RWPE2 (cell line): ENCODE measurements around the gene C11orf58.

Experiments
- ATAC-seq: fragments of 200-7000 bp; cut with Tn5 transposase; 3 replicates; pipeline ENCODE4 v1.9.1; 2021; ENCODE audit warnings: low read depth
- DNase-seq: peaks from one replicate; pipeline ENCODE4 v3.0.0-alpha.2; 2020; ENCODE audit warnings: low spot score
- H3K27ac ChIP-seq: fragments of 450-650 bp; 2 replicates; pipeline ENCODE4 v1.5.1; 2017; ENCODE audit warnings: mild to moderate bottlenecking; ENCODE audit not compliant: poor library complexity, severe bottlenecking
- H3K27me3 ChIP-seq: fragments of 250-450 bp; sonication (Bioruptor Pico); 2 replicates; pipeline ENCODE4 v1.5.1; 2021; ENCODE audit warnings: mild to moderate bottlenecking, moderate library complexity; ENCODE audit not compliant: insufficient read depth, poor library complexity, severe bottlenecking
- H3K36me3 ChIP-seq: fragments of 250-450 bp; sonication (Bioruptor Pico); 2 replicates; pipeline ENCODE4 v1.5.1; 2020; ENCODE audit warnings: low read depth, mild to moderate bottlenecking, moderate library complexity
- H3K4me1 ChIP-seq: fragments of 250-450 bp; sonication (Bioruptor Pico); 2 replicates; pipeline ENCODE4 v1.5.1; 2021; ENCODE audit warnings: mild to moderate bottlenecking, moderate library complexity; ENCODE audit not compliant: insufficient read depth, poor library complexity, severe bottlenecking
- H3K4me3 ChIP-seq: fragments of 250-450 bp; sonication (Bioruptor Pico); 2 replicates; pipeline ENCODE4 v1.5.1; 2021; ENCODE audit warnings: mild to moderate bottlenecking, moderate library complexity; ENCODE audit not compliant: severe bottlenecking
- H3K9me3 ChIP-seq: fragments of 250-450 bp; sonication (Bioruptor Pico); 2 replicates; pipeline ENCODE4 v1.5.1; 2021; ENCODE audit warnings: mild to moderate bottlenecking, moderate library complexity; ENCODE audit not compliant: severe bottlenecking
- TF ChIP-seq, protein P1 (sequence below): fragments of 450-650 bp; IDR thresholded peaks from one replicate; pipeline ENCODE4 v1.5.1; 2017; ENCODE audit warnings: mild to moderate bottlenecking, moderate library complexity; ENCODE audit not compliant: poor library complexity, severe bottlenecking

Gene C11orf58

DNA sequence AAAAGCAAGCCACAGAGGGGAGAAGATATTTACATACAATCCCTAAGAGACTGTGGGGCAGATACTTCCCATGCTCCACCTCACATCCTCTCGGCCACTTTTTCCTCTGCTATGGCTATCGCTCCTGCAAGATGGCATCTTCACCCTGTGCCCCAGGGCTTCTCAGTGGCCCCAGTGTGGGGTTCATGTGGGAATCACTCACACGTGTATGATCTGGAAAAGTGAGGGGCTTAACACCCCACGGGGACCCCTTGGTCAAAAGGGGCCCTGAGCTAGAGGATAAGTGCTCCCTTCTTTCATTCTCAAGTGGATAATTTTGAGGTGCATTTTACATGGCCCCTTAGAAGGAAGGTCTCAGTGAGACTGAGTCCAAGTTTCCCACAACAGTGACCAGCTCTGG is 28.7 kb downstream of the C11orf58 start:
- DNase-seq (no peak), ATAC-seq (no peak)
- Histone ChIP-seq H3K27ac (no peak overlapping the region), H3K27me3 (no peaks in the 10 kb centered on the region), H3K36me3 (no peaks in the 10 kb centered on the region), H3K9me3 (no peaks in the 10 kb centered on the region), H3K4me1 (no peaks in the 10 kb centered on the region), H3K4me3 (no peak overlapping the region)
- TF ChIP-seq, protein P1, sequence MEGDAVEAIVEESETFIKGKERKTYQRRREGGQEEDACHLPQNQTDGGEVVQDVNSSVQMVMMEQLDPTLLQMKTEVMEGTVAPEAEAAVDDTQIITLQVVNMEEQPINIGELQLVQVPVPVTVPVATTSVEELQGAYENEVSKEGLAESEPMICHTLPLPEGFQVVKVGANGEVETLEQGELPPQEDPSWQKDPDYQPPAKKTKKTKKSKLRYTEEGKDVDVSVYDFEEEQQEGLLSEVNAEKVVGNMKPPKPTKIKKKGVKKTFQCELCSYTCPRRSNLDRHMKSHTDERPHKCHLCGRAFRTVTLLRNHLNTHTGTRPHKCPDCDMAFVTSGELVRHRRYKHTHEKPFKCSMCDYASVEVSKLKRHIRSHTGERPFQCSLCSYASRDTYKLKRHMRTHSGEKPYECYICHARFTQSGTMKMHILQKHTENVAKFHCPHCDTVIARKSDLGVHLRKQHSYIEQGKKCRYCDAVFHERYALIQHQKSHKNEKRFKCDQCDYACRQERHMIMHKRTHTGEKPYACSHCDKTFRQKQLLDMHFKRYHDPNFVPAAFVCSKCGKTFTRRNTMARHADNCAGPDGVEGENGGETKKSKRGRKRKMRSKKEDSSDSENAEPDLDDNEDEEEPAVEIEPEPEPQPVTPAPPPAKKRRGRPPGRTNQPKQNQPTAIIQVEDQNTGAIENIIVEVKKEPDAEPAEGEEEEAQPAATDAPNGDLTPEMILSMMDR: no peak

DNA sequence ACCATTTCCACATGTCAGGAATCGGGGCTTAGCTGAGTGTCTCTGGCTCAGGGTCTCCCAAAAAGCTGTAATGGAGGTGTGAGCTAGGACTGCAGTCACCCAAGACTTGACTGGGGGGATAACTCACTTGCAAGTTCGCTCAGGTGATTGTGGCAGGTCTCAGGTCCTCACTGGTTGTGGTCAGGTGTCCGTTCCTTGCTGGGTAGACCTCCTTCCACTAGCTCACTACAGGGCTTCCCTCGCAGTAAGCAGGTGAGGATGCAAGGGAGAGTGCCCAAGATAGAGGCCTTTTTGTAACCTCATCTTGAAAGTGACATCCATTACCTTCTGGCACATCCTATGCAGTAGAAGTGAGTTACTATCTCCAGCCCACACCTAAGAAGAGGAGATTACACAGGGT is 29.5 kb downstream of the C11orf58 start:
- no peaks in the 10 kb centered on the region for H3K36me3 ChIP-seq
- H3K27ac ChIP-seq: no peak overlapping the region
- H3K4me1 ChIP-seq: no peaks in the 10 kb centered on the region
- H3K27me3 ChIP-seq: no peaks in the 10 kb centered on the region
- no peaks in the 10 kb centered on the region for H3K9me3 ChIP-seq
- ATAC-seq: no peak
- H3K4me3 ChIP-seq: no peak overlapping the region
- TF ChIP-seq, protein P1: no peak
- no peak for DNase-seq

DNA sequence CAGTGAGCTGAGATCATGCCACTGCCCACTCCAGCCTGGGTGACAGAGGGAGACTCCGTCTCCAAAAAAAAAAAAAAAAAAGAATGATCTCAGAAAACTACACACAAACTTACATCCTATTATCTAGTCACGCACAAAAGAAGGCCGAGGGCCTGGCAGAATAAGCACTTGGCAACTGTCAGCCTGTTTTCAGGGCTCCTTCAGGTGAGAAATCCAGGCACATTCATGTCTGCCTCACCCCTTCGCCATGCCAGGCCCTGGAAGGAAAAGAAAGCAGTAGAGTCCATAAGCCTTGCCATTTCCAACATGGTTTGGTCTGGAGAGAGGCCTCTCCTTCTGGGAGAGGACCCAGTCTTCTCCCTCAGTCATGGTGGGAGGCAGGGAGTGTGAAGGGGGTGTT is 30.9 kb downstream of the C11orf58 start:
- DNase-seq (no peak), ATAC-seq (no peak)
- TF ChIP-seq, protein P1: no peak

DNA sequence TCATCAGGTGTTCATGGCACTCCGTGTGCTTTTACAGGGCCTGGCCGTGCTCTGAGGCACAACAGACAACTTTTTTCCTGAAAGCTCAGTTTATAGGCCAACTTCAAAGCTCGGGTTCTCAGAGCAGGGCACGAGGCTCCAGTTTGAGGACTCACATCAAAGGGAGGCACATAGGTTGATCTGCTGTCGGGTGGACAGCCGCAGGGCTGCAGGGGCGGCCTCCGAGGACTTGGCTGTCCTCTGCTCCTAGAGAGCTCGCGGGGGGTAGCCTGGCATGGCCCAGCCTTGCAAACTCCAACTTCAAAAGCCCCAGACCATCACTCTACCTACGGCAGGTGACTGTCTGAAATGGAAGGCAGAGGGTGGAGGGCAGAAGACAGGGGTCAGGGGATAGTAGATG is 31.6 kb downstream of the C11orf58 start:
- no peak overlapping the region for H3K4me3 ChIP-seq
- H3K27me3 ChIP-seq: no peaks in the 10 kb centered on the region
- no peaks in the 10 kb centered on the region for H3K9me3 ChIP-seq
- no peaks in the 10 kb centered on the region for H3K4me1 ChIP-seq
- TF ChIP-seq, protein P1: no peak
- ATAC-seq (no peak), DNase-seq (no peak)
- no peak overlapping the region for H3K27ac ChIP-seq
- no peaks in the 10 kb centered on the region for H3K36me3 ChIP-seq

More for the DNA sequence above, 30.9 kb downstream of the C11orf58 start:
- no peaks in the 10 kb centered on the region for H3K9me3 ChIP-seq
- H3K4me3 ChIP-seq: no peak overlapping the region
- no peaks in the 10 kb centered on the region for H3K4me1 ChIP-seq
- H3K27ac ChIP-seq: no peak overlapping the region
- no peaks in the 10 kb centered on the region for H3K27me3 ChIP-seq
- H3K36me3 ChIP-seq: no peaks in the 10 kb centered on the region

DNA sequence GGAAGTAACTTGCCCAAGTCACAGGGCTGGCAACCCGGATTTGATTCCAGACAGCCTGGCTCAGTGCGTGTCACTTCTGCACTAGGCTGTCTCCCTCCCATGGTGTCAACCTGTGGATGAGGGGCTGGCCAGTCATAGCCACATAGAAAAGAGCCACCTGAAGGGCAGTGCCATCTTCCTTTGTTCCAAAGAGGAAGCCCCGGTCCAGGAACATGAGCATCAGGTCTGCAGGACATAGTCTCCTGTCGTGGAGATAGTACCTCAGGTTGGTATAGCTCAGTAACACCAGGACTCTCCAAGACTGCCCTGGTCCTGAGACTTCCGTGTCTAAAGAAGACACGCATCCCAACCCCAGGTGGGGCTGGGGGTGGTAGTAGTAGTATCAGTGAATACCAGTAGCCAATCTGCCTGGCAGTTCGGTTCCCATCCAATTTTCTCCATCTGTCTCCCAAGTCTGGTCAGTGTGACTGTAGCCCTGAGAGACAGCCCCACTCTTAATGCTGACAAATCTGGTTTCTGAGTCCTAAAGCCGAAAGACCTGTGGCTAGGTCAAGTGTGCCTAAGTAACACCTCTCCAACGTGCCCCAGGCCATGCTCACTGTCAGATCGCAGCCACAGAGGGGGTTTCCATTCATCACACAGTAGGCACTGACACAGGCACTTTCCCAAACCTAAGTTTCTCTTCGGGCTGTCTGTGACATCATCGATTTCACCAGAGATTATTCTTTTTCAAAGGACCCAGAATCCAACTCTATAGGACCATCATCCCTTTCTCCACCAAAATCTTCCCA is 33.1 kb downstream of the C11orf58 start:
- no peak overlapping the region for H3K27ac ChIP-seq

More for the DNA sequence above, 33.1 kb downstream of the C11orf58 start:
- Histone ChIP-seq H3K9me3 (no peaks in the 10 kb centered on the region), H3K27me3 (no peaks in the 10 kb centered on the region), H3K4me1 (no peaks in the 10 kb centered on the region), H3K36me3 (no peaks in the 10 kb centered on the region), H3K4me3 (no peak overlapping the region)
- DNase-seq (no peak), ATAC-seq (no peak)
- TF ChIP-seq, protein P1: no peak
